NCI-H82 treated with DMSO at 0.1 percent for 48 hours (cell line): ENCODE data around the gene IL20.
"Not testable (repeated sequence)": the region's sequence is repeated elsewhere in the genome, so short reads cannot be mapped to it uniquely, and the experiment has no call there.

ENCODE experiments used
- DNase-seq: peaks from one replicate; lab custom pipeline; 2025; ENCODE audit not compliant: unreplicated experiment; lab: John Stamatoyannopoulos, UW

IL20 gene

DNA sequence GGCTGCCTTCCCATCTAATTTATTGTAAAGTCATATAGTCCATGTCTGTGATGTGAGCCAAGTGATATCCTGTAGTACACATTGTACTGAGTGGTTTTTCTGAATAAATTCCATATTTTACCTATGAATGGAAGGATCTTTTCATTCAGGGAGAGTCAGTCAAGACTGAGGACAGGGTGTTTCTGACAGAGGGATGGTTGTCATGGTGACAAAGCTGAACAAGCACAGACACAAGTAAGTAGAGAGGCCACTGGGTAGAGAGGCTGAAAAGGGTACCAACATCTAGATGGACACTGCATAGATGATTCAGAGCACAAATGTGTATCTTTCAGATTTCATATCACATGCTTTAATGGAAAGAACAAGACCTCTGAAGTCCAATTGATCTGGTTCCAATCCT is 22.6 kb upstream of the IL20 start:
- DNase-seq: no peak

DNA sequence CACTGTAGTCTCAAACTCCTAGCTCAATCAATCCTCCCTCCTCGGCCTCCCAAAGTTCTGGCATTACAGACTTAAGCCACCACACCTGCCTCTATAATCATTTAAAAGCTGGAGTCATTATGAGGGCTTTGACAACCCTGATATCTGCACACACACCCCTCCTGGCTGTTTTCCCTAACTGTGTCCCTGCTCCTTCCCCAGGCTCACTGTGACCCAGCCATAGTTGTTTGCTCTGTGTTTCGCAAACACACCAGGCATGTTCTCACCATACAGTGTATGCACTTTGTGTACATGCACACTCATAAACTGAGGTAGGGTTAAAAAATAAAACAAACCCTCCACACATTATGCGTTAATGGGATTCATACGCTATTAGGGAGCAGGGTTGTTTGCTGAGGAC is 21.8 kb upstream of the IL20 start:
- no peak for DNase-seq

DNA sequence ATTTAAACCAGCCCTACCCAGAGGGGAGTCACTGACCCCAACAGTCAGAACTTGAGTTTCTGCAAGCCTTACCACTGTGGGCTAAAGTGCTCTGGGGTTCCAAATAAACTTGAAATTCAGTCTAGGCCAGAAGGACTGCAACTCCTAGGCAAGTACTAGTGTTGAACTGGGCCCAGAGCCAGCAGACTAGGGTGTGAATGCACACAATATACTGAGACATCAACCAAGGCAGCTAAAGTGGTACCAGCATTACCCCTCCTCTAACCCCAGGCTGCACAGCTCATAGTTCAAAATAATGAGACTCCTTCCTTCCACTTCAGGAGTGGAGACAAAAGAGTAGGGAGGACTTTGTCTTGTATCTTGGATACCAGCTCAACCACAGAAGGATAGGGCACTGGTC is 18.9 kb upstream of the IL20 start:
- DNase-seq: no peak

DNA sequence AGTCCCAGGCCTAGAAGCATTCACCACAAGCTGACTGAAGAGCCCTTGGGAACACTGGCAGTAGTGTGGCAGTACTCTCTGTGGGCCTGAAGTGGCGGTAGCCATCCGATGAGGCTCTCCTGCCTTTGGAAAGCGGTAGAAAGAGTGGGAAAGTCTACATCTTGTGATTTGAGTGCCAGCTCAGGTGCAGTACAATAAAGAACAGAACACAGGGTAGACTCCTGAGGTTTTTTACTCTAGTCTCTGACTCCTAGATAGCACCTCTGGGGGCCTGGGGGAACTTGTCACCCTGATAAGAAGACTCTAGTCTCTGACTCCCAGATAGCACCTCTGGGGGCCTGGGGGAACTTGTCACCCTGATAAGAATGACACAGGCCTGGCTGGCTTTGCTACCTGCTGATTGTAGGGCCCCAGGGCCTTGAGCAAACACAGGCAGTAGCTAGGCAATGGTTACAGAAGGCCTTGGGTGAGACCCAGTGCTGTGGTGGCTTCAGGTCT is 18.0 kb upstream of the IL20 start:
- no peak for DNase-seq

DNA sequence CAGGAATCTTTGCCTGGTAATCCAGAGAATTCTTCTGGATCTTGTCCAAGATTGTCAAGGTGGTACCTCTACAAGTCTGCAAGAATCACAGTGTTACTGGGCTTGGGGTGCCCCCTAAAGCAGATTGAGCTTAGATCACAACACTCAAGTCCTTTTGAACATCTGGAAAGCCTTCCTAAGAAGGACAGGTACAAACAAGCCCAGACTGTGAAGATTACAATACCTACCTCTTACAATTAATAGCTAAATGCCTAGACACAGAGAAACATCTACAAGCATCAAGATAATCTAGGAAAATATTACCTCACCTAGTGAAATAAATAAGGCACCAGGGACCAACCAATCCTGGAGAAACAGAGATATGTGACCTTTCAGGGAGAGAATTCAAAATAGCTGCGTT is 17.5 kb upstream of the IL20 start:
- no peak for DNase-seq

DNA sequence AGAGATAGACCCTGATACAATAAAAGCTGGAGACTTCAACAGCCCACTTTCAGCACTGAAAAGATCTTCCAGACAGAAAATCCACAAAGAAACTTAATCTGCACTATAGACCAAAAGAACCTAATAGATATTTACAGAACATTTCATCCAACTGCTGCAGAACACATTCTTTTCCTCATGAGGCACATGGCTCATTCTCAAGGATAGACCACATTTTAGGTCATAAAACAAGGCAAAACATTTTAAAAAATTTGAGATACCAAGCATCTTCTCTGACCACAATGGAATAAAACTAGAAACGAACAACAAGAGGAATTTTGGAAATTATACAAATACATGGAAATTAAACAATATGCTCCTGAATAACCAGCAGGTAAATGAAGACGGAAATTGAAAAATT is 15.0 kb upstream of the IL20 start:
- no peak for DNase-seq

DNA sequence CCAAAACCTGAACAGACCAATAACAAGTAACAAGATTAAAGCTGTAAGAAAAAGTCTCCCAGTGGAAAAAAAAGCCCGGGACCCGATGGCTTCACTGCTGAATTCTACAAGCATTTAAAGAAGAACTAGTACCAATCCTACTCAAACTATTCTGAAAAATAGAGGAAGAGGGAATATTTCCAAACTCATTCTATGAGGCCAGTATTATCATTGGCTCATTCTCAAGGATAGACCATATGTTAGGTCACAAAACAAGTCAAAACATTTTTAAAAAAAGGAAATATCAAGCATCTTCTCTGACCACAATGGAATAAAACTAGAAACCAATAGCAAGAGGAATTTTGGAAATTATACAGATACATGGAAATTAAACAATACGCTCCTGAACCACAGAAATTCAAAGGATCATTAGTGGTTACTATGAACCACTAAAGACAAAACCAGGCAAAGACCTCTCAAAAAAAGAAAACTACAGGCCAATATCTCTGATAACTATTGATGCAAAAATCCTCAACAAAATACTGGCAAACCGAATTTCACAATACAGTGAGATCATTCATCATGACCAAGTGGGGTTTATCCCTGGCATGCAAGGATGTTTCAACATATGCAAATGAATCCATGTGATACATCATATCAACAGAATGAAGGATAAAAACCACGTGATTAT is 13.9 kb upstream of the IL20 start:
- no peak for DNase-seq

DNA sequence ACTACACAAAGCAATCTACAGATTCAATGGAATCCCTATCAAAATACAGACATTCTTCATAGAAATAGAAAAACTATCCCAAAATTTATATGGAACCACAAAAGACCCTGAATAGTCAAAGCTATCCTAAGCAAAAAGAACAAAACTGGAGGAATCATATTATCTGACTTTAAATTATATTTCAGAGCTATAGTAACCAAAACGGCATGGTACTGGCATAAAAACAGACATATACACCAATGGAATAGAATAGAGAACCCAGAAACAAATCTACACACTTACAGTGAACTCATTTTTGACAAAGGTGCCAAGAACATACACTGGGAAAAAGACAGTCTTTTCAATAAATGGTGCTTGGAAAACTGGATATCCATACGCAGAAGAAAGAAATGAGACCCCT is 12.8 kb upstream of the IL20 start:
- not testable (repeated sequence) for DNase-seq

DNA sequence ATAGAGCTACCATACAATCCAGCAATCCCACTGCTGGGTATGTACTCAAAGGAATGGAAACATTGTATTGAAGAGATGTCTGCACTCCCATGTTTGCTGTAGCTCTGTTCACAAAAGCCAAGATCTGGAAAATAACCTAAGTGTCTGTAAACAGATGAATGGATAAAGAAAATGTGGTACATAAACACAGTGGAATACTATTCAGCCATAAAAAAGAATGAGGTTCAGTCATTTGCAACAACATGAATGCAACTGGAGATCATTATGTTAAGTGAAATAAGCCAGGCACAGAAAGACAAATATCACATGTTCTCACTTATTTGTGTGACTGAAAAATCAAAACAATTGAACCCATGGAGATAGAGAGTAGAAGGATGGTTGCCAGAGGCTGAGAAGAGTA is 11.7 kb upstream of the IL20 start:
- DNase-seq: not testable (repeated sequence)

DNA sequence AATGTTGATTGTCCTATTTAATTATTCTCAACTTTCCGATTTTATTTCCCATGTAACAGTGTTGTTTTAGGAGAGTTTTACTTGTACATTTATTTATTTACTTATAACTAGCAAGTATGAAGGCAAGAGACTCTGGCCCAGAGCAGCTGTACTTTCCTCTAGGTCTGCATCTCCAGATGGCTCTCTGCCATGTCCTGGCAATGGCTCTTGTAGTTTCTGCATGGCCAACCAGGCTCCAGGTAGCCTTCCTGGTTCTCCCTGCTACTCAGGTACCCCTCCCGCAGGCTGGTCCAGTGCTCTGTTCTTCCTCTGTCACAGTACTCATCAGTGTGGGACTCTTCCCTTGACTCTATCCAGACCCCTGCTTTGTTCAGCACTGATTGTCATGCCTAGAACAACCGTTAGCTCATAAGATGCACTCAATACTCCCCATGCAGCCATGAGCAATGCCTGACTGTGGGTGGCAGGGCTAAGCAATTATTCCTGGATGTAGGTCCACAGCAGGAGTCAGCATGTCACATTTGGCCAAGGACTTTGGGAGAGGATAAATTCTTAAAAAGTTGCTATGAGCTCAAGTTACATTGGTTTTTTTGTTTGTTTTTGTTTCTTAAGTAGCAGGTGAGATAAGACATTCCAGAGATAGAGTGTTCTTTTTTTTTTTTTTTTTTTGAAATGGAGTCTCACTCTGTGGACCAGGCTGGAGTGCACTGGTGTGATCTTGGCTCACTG is 10.9 kb upstream of the IL20 start:
- no peak for DNase-seq

DNA sequence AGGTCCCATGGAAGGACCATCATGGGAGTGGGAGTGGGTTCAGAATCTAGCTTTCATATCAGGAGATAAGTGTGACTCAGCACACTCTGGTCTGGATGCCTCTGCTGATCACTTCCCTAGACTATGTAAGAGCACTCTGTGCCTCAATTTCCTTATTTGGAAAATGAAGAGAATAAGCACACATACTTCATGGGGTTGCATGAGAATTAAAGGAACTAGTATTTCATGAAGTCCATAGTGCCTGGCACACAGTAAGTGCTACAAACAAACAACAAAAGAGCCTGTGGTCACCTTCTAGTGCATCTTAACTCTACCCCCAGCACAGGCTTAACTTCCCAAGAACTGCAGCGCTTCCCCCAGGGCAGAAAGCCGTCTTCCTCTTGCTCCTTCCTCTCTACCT is 9.6 kb upstream of the IL20 start:
- no peak for DNase-seq

DNA sequence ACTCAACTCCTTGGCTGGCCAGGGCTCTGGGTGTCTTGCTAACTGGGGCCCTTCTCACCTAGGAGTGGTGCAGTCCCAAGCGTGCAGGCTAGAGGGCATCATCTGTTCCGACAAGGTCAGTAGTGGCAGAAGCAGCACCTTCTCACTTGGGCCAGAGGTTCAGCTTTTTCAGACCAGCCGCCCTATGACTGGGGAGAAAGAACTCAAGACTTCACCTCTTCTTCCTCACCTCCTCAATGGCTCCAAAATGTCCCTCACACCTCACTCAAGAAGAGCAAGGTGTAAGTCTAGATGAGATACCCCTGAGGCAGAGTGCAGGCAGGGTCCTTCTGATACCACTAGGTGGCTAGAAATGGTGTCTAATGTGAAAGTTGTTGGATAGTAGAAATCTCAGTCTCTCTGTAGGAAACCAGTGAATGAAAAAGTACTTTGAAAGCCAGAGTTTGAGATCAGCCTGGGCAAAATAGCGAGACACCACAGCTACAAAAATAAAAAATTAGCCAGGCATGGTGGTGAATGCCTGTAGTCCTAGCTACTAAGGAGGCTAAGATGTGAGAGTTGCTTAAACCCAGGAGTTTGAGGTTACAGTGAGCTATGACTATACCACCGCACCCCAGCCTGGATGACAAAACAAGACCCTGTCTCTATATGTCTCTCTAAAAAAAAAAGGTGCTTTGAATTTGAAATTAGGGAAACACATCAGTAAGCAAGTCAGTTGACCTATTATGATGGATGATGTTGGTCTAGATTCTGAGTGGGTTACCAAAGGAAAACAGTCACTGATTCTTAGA is 8.6 kb upstream of the IL20 start:
- DNase-seq: no peak

DNA sequence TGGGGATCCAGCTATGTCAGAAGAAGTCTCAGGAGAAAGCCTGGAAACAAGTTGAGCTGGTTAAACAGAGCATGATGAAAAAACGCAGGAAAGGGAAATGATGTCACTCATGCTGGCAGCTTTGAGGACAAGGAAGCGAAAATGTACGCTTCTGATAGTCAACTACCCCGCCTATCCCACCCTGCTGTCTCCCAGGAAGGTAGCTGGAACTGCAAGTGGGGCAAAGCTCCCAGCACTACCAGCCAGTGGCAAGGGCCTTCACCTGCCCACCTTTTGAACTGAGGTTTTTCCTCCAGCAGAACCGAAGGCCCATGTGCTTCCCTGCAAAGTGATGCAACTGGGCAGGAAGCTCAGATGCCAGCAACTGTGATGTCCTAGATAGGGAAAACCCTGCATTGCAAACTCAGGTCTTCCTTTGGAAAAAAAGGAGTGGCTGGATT is 6.3 kb upstream of the IL20 start:
- no peak for DNase-seq

DNA sequence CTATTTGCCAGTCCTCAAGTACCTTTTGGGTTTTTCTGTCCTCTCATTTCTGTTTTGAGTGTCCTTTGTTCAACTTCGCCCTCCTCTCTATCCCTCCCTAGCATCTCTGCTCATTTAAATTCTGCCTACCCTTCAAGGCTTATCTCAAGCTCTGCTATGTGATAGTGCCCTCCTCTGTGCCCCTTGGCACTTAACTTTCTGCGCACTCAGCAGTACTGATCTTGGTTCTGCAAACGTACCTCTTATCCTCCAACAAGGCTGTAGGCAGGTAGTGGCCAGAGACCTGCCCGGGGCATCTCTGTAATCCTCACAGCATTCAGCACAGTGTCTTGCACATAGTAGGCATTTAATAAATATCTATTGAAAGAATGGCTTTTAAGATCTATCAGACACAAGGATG is 5.3 kb upstream of the IL20 start:
- DNase-seq: no peak

DNA sequence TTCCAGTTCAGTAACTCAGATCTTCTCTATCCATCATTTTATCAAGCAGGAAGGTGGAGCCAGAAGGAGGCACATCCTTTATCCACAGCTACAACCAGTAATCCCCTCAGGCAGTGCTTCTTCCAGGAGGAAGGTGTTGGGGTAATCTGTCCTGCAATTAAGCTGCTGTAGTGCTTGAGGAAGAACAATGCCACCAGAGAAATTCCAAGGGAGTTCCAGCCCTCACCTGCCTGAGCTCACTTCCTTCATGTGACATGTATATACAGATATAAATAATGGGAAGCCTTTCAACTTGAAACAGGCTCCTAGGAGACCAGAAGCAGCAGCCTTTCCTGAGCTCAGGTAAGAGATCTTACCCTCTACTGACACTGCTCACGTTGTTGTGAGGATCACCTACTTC is 2.2 kb upstream of the IL20 start:
- DNase-seq: no peak

DNA sequence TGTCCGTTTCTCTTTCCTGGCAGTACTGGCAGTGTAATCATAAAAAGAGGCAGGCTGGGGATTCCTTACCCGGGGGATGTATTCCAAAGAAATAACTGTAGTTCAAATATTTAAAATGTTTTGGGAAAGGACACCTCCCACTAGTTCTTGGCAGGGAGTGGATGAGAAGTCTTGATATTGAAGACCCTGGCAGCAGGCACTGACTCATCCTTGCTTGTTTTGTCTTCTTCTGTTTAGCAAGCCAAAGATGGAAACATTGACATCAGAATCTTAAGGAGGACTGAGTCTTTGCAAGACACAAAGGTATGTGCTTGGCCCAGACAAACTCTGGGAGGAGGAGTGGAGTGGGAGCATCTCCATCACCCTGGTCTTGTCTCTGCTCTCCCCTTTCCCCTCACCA is 639 bp downstream of the IL20 start:
- DNase-seq: no peak

DNA sequence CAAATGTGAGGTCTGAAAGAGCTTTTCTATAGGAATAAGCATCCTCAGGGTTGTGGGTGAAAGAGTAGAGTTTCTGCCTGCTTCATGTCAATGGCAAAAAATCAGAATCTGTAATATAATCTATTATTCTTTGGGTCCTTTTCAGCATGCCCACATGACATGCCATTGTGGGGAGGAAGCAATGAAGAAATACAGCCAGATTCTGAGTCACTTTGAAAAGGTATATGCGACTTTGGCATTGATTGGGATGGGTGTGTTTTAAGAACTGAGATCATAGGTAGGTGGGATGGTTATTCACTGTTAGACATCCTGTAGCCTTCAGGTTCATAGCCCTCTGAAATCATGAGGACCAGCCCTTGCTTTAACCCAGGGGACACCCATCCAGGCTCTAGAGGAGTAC is 1.8 kb downstream of the IL20 start:
- DNase-seq: no peak

DNA sequence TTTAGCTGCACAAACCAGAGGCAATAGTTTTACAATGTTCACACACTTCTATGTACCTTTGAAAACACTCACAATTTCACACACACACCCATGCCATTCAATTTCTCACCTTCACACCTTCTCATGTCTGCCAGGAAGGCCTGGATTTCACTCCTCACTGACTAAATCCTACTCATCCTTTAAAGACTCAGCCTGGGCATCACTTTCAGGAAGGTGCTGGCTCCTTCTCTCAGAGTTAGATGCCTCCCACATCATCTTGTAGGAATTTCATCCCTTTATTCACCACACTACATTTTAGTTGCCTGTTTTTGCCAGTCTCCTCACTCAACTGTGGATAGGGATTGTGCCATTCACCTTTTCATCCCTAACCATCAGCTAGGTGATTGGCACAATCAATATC is 2.3 kb downstream of the IL20 start:
- no peak for DNase-seq

DNA sequence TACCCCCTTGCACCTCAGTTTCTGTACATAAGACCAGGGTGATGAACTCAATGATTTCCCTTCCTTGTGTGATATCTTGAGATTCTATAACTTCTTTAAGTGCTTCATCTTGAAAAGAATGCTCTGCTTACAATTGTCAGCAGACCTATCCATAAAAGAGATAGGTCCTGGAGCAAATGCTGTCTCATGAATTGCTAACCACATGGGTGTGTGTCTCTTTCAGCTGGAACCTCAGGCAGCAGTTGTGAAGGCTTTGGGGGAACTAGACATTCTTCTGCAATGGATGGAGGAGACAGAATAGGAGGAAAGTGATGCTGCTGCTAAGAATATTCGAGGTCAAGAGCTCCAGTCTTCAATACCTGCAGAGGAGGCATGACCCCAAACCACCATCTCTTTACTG is 2.8 kb downstream of the IL20 start:
- no peak for DNase-seq

DNA sequence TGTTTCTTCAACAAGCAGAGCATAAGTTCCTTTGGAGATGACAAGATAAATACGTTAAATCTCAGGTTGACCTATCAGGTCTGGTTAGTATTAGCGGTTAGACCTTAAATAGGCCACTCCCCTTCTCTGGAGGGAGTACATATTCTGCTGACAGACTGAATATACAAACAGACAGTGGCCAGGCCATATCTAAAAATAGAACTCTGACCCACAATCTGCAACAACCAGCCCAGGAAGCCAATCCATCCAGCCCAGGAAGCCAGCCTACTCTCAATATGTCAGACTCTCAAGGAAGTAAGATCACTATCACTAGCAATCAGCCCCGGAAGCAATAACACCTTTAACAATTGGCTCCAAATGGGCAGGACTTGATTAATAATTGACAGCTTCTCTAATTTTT is 6.7 kb downstream of the IL20 start:
- DNase-seq: no peak

DNA sequence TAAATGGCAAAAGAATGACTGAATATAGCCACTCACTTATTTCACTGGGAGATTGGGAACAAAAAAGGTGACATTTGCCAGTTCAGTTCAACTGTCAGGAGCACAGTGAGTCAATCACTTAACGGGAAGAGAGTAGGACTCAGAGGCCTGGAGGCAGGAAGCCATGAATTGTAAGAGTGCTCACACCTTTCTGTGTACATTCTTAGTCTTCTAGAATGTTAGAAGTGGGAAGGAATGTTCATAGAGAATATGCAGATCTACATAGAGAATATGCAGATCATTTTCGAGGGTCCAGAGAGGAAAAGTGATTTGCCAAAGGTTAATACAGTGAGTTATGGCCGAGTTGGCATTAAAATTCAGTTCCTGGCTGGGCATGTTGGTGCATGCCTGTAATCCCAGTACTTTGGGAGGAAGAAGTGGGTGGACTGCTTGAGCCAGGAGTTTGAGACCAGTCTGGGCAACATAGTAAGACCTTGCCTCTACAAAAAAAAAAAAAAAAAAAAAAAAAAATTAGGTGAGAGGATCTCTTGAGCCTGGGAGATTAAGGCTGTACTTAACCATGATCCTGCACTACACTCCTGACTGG is 8.3 kb downstream of the IL20 start:
- no peak for DNase-seq
